Cerebellar cortex (tissue), 1 donor: Measurements from ENCODE around the gene PRMT3.
"Not testable (repeated sequence)": the region's sequence is repeated elsewhere in the genome, so short reads cannot be mapped to it uniquely, and the experiment has no call there.

Experiments used
- DNase-seq: peaks from one replicate; pipeline ENCODE4 v3.0.0-alpha.2; 2015; ENCODE audit warnings: low spot score

Gene PRMT3

DNA sequence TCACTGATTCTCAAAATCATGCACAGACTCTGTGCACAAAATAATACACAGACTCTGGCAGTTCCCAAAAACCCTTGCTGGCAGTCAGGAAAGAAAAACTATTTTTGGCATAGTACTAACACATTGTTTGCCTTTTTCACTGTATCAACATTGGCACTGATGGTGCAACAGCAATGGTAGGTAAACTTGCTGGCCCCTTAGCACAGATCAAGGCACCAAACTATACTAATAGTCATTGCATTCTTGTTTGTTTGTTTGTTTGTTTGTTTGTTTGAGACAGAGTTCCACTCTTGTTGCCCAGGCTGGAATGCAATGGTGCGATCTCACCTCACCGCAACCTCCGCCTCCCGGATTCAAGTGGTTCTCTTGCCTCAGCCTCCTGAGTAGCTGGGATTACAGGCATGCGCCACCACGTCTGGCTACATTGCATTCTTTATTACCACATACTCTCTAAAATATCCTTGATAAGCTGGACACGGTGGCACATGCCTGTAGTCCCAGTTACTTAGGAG, 130.9 kb downstream of the PRMT3 start:
- no peak for DNase-seq

DNA sequence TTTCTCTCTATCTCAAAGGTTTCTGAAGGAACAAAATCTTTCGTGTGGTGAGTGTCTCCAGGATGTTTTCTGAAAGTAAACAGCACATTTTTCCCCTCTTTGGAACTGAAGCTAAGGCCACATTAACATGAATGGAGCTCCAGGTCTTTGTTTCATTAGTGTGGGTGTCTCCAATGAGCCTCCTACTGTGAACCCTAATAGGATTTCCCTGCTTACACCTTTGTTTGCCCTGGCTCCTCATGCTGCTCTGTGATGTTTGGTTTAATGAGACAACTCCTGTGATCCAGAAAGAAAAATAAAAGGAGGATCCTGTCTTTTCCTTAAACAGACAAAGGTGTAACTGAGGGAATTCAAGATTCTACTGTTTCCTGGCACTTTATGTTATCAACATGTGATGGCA, 135.0 kb downstream of the PRMT3 start:
- DNase-seq, result no peak

DNA sequence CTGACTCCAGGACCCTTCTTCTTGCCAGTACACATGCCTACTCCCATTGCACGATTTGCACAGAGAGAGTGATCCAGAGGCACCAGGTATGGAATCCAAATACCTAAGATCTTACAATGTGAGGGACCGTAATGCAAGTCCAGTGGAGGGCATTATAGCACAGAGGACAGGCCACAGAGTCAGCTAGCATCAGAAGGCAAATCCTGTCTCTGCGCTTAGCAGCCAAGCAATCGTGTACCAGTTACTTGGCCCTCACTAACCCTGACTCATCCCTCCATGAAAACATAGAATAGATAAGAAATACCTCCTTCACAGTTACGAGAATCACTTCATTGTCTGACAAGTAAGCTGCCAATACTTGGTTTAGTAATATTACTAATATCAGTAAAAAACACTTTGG, 142.2 kb downstream of the PRMT3 start:
- no peak for DNase-seq

DNA sequence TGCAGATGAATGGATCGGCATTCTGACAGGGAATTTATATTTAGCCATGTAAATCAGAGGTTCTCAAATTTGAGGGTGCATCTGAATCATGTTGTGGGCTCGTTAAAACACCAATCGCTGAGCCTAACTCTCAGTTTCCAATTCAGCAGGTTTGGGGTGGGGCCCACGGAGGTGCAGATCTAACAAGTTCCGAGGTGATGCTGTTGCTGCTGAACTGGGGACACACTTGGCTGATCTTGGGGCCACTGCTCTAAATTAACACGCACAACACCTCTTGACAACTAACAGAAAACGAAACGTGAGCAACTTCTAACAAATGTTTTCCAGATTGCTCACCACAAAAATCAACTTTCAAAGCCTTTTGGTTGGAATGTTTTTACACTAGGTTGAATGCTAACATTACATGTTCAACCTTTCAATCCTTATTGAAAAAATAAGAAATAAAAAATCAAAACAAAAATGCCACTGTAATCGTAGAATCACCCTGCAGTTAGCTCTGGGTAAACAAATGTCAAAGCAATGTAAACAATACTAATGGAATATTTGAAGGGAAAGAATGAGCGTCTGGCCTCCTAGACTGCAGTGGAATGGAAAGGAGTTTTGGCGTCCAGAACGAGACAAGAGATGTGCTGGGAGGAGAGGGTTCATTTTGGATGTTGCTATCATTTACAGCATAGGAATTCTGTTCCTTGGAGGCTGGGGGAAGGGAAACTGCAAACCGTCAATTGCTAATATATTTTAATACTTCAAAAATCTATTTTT, 143.6 kb downstream of the PRMT3 start:
- DNase-seq, result no peak

DNA sequence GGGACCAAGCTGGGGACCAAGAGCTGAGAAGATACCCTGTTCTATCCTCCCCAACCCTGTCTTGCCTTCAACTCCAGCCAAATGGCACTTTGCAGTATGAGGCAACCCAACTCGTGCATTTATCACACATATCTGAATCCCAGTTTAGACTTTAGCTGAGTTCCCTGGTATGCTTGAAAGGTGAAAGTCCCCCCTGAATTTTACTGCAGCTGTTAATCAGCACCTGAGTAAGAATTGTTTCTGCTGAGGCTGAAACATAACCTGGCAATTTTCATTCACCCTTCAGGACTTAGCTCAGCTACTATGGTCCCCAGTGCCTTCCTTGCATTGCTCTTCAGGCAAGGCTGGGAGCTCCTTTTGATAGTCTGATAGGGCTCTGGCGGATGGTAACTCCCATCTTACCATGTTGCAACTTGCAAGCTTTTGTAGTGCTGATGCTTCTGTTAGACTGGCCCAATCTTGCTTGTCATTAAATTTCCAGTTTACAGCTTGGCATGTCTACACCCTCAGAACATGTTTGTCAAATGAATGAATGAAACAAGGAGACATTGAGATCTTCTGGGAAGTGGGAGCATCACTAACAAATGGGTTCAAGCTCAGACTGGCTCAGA, 147.9 kb downstream of the PRMT3 start:
- DNase-seq, result no peak

DNA sequence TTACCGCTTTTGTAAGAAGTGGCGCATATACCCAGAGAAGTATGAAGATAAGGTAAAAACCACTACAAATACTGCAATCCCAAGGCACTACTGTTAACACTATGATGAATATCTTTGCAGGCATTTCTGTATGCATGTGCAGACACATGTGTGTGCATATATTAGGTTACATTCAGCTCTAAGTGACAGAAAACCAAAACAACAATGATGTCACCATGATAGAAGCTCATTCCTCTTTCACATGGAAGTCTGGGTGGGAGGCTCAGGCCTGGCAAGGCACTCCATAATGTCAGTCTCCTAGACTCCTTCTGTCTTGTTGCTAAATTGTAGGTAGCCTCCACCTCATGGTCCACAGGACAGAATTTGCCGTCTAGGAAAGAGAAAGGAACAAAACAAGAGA, 148.8 kb downstream of the PRMT3 start:
- no peak for DNase-seq

DNA sequence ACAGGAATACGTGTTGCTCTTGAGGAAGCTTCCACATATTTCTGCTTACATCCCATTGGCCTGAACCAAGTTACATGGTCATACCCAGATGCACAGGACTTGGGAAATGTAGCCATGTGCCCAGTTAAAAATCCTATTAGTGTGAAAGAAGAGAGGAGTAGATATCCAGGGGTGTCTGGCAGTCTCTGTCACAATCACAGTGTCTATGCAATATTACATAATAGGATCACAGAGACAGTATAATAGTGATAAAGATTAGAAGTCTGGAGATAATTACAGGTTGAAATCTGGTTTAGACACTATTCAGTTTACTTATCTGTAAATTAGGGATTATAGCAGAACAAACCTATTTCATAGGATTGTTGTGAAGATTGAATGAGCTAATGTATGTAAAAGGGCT, 149.3 kb downstream of the PRMT3 start:
- no peak for DNase-seq

DNA sequence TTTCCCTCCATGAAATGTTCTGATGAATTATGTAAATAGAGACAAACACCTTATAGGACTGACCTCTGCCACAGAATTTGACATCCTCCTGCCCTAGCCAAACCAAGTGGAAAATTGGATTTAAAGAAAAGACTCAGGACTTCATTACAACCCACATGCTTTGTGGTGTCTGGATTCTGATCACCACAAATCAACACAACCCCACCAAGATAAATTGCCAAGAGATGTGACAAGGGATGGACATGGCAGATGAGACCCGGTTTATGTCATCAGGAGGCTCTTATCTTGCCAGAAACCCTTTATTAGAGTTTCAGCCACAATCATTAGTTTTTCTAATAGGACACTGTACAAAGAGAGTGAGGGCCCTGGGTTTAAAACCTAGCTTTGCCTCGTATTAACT, 154.0 kb downstream of the PRMT3 start:
- no peak for DNase-seq

DNA sequence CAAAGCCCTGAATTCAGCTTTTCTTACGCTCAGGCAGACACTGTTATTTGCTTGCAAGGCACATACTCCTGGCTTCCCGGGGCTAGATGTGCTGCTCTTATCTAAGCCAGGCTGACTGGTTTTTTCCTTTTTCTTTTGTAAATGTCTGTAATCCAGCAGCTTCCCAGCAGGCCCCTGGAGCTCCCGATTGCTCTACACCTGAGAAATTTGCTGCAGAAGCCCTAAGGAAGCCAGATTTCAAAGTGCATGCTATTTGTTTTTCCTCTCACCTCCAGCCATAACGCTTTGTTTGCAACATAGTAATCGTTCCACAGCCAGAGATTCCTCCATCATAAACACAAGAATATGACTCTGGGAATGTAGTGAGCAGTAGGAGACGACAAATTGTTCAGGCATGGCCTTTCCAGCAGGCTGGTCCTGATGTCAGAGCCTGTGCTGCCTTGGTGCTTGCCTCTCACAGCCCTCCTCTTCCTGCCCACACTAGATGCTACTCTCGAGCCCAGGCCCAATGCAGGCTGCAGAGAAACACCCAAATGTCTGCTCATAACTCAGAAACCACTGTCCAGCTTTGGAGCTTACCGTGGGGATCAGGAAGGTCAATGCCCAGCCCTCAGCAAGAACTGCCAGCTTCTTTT, 157.2 kb downstream of the PRMT3 start:
- DNase-seq, result no peak

DNA sequence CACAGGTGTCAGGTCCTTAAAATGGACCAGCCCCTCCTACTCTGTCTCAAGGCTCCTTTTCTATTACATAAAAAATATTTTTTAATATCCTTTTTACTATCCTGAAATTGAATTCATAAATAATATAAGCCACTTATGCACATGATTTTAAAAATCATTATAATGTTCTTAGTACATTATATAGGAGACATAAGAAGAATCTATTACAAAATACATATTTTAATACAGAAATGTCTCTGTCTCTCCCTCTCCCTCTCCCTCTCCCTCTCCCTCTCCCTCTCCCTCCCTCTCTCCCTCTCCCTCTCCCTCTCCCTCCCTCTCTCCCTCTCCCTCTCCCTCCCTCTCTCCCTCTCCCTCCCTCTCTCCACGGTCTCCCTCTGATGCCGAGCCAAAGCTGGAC, 159.9 kb downstream of the PRMT3 start:
- DNase-seq, result no peak

DNA sequence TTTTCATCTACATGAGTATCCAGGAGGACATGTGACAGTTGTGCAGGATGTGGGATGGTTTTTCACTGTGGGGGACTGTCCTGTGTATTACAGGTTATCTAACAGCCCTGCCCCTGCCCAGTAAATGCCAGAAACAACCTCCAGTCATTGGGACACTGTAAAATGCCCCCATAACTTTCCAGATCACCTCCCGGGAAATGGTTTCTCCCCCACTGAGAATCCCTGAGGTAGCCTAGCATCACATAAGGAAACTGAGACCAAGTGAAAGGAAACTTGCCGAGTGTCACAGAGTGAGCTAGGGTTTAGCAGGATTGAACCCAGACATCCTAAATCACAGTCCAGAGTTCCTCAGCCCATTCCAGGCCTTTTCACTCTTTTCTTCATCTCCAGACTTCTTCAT, 163.6 kb downstream of the PRMT3 start:
- DNase-seq, result no peak

DNA sequence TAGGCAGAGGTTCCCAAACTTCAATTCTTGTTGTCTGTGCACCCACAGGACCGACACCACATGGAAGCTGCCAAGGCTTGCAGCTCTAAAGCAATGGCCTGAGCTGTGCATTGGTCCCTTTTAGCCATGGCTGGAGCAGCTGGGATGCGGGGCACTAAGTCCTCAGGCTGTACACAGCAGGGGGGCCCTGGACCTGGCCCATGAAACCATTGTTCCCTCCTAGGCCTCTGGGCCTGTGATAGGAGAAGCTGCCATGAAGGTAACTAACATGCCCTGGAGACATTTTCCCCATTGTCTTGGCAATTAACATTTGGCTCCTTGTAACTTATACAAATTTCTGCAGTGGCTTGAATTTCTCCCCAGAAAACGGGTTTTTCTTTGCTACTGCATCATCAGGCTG, 168.3 kb downstream of the PRMT3 start:
- no peak for DNase-seq

DNA sequence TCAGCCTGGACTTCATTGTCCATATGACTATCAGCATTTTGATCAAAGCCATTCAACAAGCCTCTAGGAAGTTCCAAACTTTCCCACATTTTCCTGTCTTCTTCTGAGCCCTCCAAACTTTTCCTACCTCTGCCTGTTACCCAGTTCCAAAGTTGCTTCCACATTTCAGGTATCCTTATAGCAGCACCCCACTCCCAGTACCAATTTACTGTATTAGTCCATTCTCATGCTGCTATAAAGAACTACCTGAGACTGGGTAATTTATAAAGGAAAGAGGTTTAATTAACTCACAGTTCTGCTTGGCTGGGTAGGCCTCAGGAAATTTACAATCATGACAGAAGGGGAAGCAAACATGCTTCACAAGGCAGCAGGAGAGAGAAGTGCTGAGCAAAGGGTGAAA, 168.9 kb downstream of the PRMT3 start:
- not testable (repeated sequence) for DNase-seq

DNA sequence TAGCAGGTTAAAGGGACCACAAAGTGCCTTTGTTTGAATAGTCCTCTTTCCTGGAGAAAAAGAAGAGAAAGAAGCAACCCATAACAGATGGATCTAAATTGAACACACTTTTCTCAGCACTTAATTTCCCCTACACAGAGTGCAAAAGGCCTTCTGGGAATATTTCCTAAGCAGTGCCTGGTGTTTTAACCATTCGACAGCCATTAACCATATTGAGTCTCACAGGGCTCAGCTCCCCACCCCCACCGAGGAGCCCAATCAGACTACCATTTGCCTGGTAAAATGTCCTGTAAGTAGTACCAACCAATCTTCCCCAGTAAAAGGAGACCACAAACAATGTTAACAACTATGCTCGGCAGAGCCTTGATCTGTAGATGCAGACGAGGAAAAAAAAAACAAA, 171.2 kb downstream of the PRMT3 start:
- DNase-seq, result no peak
